Endothelial cell of umbilical vein (primary cell): ENCODE results near the gene DEDD. TPM values are rescaled to one million over a fixed set of nuclear protein-coding genes. Genes with fewer than 3 reads are reported as not detected.

ENCODE experiments used
- BruUV-seq: library from RNA; stranded (reverse); fragments of 400-500 nt; replicated peaks from 2 replicates; lab custom pipeline; 2021; lab: Mats Ljungman, UMichigan
- CTCF ChIA-PET: fragments of 300-600, 350-600 bp; sonication (Branson Sonifier 250); formaldehyde crosslinking; loops from one replicate; lab custom pipeline; 2021; ENCODE audit warnings: antibody characterized with exemption, inconsistent platforms; lab: Charles Lee
- POLR2A ChIA-PET: fragments of 300-600, 350-600 bp; sonication (Branson Sonifier 250); formaldehyde crosslinking; loops from one replicate; lab custom pipeline; 2021; ENCODE audit warnings: antibody characterized with exemption, inconsistent platforms; lab: Charles Lee
- DNase-seq: peaks from one replicate; pipeline ENCODE4 v3.0.0-alpha.2; 2011; ENCODE audit warnings: low read depth, low spot score
- FAIRE-seq: peaks from 2 replicates; lab custom pipeline; 2011; peaks lifted over from hg19 to GRCh38; lab: Jason Lieb, UNC
- H2AFZ ChIP-seq: 2 replicates; pipeline ENCODE4 v1.6.0; 2012; ENCODE audit warnings: low read depth, low read length, control low read depth, inconsistent platforms
- H3K27ac ChIP-seq: 2 replicates; pipeline ENCODE4 v1.5.1; 2011; ENCODE audit warnings: low read depth, mild to moderate bottlenecking, control low read depth, low read length, moderate library complexity; ENCODE audit not compliant: insufficient read depth
- H3K27me3 ChIP-seq, 2 experiments: 2 replicates each; pipeline versions ENCODE4 v1.6.0 to v1.6.1; 2011; ENCODE audit warnings: low read length in 2 of 2, mixed read lengths in 1 of 2; ENCODE audit not compliant: control insufficient read depth in 2 of 2, insufficient read depth in 2 of 2
- H3K36me3 ChIP-seq, 2 experiments: 2 replicates in 1 of 2; 3 replicates in 1 of 2; pipeline ENCODE4 v1.5.1; 2011; ENCODE audit warnings: low read length in 2 of 2, mild to moderate bottlenecking in 1 of 2, moderate library complexity in 1 of 2; ENCODE audit not compliant: control insufficient read depth in 2 of 2, insufficient read depth in 2 of 2; ENCODE audit errors: extremely low read depth in 1 of 2
- H3K4me1 ChIP-seq: 3 replicates; pipeline ENCODE4 v1.5.1; 2011; ENCODE audit warnings: mild to moderate bottlenecking, low read length; ENCODE audit not compliant: control insufficient read depth, insufficient read depth; ENCODE audit errors: extremely low read depth
- H3K4me2 ChIP-seq: 2 replicates; pipeline ENCODE4 v1.6.1; 2011; ENCODE audit warnings: low read length, control low read depth, mixed read lengths; ENCODE audit not compliant: insufficient read depth
- H3K4me3 ChIP-seq, 3 experiments: fragments of 200-600 bp in 1 of 3; sonication (generic), shearing (Covaris generic) in 1 of 3; replicated peaks in 1 of 3; 2 replicates each; pipeline ENCODE4 v1.5.1; 2011 to 2016; ENCODE audit warnings: control low read depth in 3 of 3, low read length in 3 of 3, mild to moderate bottlenecking in 2 of 3, inconsistent platforms in 1 of 3, low read depth in 1 of 3, moderate library complexity in 1 of 3; ENCODE audit not compliant: insufficient read depth in 1 of 3
- H3K79me2 ChIP-seq: 2 replicates; pipeline ENCODE4 v1.6.0; 2012; ENCODE audit warnings: low read length, inconsistent platforms; ENCODE audit not compliant: control insufficient read depth, insufficient read depth
- H3K9ac ChIP-seq: replicated peaks from 2 replicates; pipeline ENCODE3; 2011; ENCODE audit warnings: low read length, control low read depth; ENCODE audit not compliant: insufficient read depth; ENCODE audit errors: extremely low read depth
- H3K9me1 ChIP-seq: replicated peaks from 3 replicates; pipeline ENCODE4 v1.6.0; 2011; ENCODE audit warnings: mild to moderate bottlenecking, low read length; ENCODE audit not compliant: control insufficient read depth, insufficient read depth; ENCODE audit errors: extremely low read depth
- H3K9me3 ChIP-seq: replicated peaks from 2 replicates; pipeline ENCODE4 v1.5.1; 2012; ENCODE audit warnings: low read length, inconsistent platforms; ENCODE audit not compliant: control insufficient read depth, insufficient read depth
- H4K20me1 ChIP-seq: replicated peaks from 2 replicates; pipeline ENCODE3; 2011; ENCODE audit warnings: mild to moderate bottlenecking, low read length; ENCODE audit not compliant: control insufficient read depth, insufficient read depth; ENCODE audit errors: extremely low read depth
- EZH2 ChIP-seq: IDR thresholded peaks from 2 replicates; pipeline ENCODE4 v1.6.1; 2012; ENCODE audit warnings: borderline replicate concordance, low read depth, mild to moderate bottlenecking, moderate library complexity, low read length, inconsistent platforms; ENCODE audit not compliant: severe bottlenecking
- FOS ChIP-seq: IDR thresholded peaks from 2 replicates; pipeline ENCODE4 v1.6.1; 2011; ENCODE audit warnings: mild to moderate bottlenecking, low read length, moderate library complexity, borderline replicate concordance; ENCODE audit not compliant: insufficient read depth
- GATA2 ChIP-seq: IDR thresholded peaks from 2 replicates; pipeline ENCODE4 v1.7.0; 2011; ENCODE audit warnings: low read depth, mild to moderate bottlenecking, moderate library complexity, mixed read lengths, low read length; ENCODE audit not compliant: insufficient read length, insufficient read depth
- JUN ChIP-seq: IDR thresholded peaks from 2 replicates; pipeline ENCODE4 v1.6.1; 2011; ENCODE audit warnings: borderline replicate concordance, low read depth; ENCODE audit not compliant: insufficient read length, insufficient read depth
- MYC ChIP-seq: IDR thresholded peaks from one replicate; pipeline ENCODE4 v1.6.1; 2011; ENCODE audit warnings: mild to moderate bottlenecking, low read depth, low read length
- dilution Hi-C: fragments of 300-500 bp; cut with MboI; formaldehyde crosslinking; loops from one replicate; pipeline ENCODE4 v1.15.0; 2019; ENCODE audit warnings: low sequenced_read_pairs; ENCODE audit not compliant: extremely low pct_ligation_motif_present
- intact Hi-C: fragments of 100-400 bp; cut with micrococcal nuclease; formaldehyde crosslinking; loops from one replicate; pipeline ENCODE4 v1.10.0; 2022
- polyA plus RNA-seq, 4 experiments: library from polyadenylated mRNA; depleted of rRNA in 3 of 4; stranded (reverse) in 3 of 4; unstranded in 1 of 4; fragments of >200 nt; gene quantifications; 2 replicates each; pipeline versions ENCODE4 v1.2.1 to v1.2.3, GENCODE V29; 2011 to 2012; ENCODE audit warnings: missing spikeins in 1 of 4
- total RNA-seq: library from RNA; stranded (reverse); gene quantifications from 2 replicates; pipeline ENCODE4 v1.2.3, GENCODE V29; 2021

The DEDD gene
- total and polyA plus RNA-seq, 2 donors (not counting 3 experiments of a cell fraction or from before 2014, with no cell fraction given) = 50.2 to 78.3 TPM

DNA sequence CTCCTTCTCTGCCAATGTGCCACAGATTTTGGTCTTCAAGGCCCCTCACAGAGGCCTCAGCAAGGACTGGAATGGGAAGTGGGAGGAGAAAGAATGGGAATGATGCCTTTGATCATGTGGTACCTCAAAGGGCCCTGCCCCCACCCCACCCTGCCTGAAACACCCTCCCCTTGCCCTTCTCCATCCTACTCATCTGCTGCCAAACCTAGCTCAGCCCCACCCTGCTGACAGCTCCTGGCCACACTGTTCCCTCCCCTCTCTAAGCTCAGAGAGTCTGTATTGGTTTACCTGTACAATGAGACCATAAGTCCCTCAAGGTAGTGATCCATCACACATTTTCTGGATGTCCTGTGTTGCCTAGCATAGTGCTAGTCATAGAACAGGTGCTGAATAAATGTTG, 56.1 kb downstream of the DEDD start:
- no peak overlapping the region for H2AFZ ChIP-seq
- dilution Hi-C loops = no loop called here
- no peaks in the 10 kb centered on the region for H3K9me1 ChIP-seq
- BruUV-seq = no TSS peak
- DNase-seq (no peak), FAIRE-seq (no peak)
- no peak overlapping the region for H3K4me3 ChIP-seq
- no peaks in the 10 kb centered on the region for H3K79me2 ChIP-seq
- H3K9me3 ChIP-seq = no peaks in the 10 kb centered on the region
- ChIA-PET POLR2A (no interaction called here), CTCF (interaction anchor here (0.6 to 0.7 kb wide), 2 partner anchors 31 to 195 kb away, joined by 3 read pairs; partner anchors contain the start of gene USF1)
- intact Hi-C loops = no loop called here
- no peak overlapping the region for H3K9ac ChIP-seq
- H3K27me3 ChIP-seq = no peaks in the 10 kb centered on the region
- no peak for TF ChIP-seq MYC
- TF ChIP-seq FOS = no peak
- H4K20me1 ChIP-seq = no peaks in the 10 kb centered on the region
- H3K4me2 ChIP-seq = no peak overlapping the region
- no peaks in the 10 kb centered on the region for H3K4me1 ChIP-seq
- no peaks in the 10 kb centered on the region for H3K36me3 ChIP-seq
- no peak overlapping the region for H3K27ac ChIP-seq

DNA sequence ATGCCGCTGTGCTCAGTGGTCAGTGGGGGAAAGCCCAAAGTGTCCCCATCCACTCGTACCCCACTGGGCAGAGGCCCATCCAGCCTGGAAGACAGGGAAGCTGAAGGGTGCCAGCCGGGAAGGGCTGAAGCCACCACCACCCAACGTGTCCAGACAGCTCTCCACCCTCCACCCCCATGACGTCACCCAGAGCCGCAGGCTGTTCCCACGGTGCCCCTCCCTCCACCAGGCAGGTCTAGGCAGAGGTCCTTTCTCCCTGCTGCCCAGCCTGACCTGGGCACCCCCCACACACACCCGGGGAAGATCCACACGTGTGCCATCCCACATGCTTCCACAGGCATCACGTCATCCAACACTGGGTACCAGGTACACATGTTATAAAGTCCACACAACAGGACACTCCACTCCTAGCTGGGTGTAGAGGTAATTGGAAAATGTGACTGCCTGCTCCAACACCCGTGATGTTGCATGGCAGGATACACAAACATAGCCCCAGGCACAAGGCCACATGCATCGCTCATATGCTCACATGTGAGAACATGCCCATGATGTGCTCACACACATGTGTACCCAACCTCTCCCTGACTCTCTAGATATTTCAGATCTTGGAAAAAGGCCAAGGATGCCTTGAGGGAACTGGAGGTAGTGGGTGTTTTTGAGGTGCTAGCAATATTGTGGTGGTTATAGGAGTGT, 57.6 kb downstream of the DEDD start:
- H3K27ac ChIP-seq = no peak overlapping the region
- no peaks in the 10 kb centered on the region for H3K4me1 ChIP-seq
- no peaks in the 10 kb centered on the region for H3K36me3 ChIP-seq
- no peaks in the 10 kb centered on the region for H3K9me3 ChIP-seq
- no peak for FAIRE-seq
- H3K27me3 ChIP-seq = no peaks in the 10 kb centered on the region
- no peaks in the 10 kb centered on the region for H3K79me2 ChIP-seq
- dilution Hi-C loops = no loop called here
- no peak for DNase-seq
- intact Hi-C loops = no loop called here
- H4K20me1 ChIP-seq = no peaks in the 10 kb centered on the region
- no TSS peak for BruUV-seq
- TF ChIP-seq MYC (no peak), JUN (no peak), EZH2 (no peak), GATA2 (no peak)
- no peak overlapping the region for H3K4me3 ChIP-seq
- no peak overlapping the region for H3K9ac ChIP-seq
- H3K4me2 ChIP-seq = no peak overlapping the region
- ChIA-PET POLR2A (no interaction called here), CTCF (interaction anchor here (1.9 kb wide), 1 partner anchor 10 kb away, joined by 6 read pairs; no protein-coding TSS in a partner anchor)
- no peaks in the 10 kb centered on the region for H3K9me1 ChIP-seq
- no peak overlapping the region for H2AFZ ChIP-seq
